ENCODE results near the gene ARHGEF7.

The ARHGEF7 gene

GRCh38 chr13:111303559-111303958 is 188.4 kb downstream of the ARHGEF7 start:
- DNase-seq (ENCODE audit: low read depth): no peak

GRCh38 chr13:111304041-111304544 is 189.0 kb downstream of the ARHGEF7 start:
- DNase-seq (ENCODE audit: low read depth): no peak

- DNase-seq (ENCODE audit: low read depth): no peak
These were observed 189.6 kb downstream of the ARHGEF7 start for GRCh38 chr13:111304603-111305289.

GRCh38 chr13:111312944-111313590 is 198.0 kb downstream of the ARHGEF7 start:
- no peak for DNase-seq (ENCODE audit: low read depth)

- no peak for DNase-seq (ENCODE audit: low read depth)
These were observed 198.9 kb downstream of the ARHGEF7 start for GRCh38 chr13:111313911-111314425.

- no peak for DNase-seq (ENCODE audit: low read depth)
These were observed 199.7 kb downstream of the ARHGEF7 start for GRCh38 chr13:111314852-111315251.

GRCh38 chr13:111315347-111315995 is 200.4 kb downstream of the ARHGEF7 start:
- DNase-seq (ENCODE audit: low read depth): no peak

GRCh38 chr13:111316161-111316730 is 201.1 kb downstream of the ARHGEF7 start:
- DNase-seq (ENCODE audit: low read depth): no peak

- no peak for DNase-seq (ENCODE audit: low read depth)
These were observed 202.0 kb downstream of the ARHGEF7 start for GRCh38 chr13:111317042-111317550.

- no peak for DNase-seq (ENCODE audit: low read depth)
These were observed 202.6 kb downstream of the ARHGEF7 start for GRCh38 chr13:111317571-111318345.

GRCh38 chr13:111318386-111318785 is 203.3 kb downstream of the ARHGEF7 start:
- no peak for DNase-seq (ENCODE audit: low read depth)

- no peak for DNase-seq (ENCODE audit: low read depth)
These were observed 204.4 kb downstream of the ARHGEF7 start for GRCh38 chr13:111319521-111319920.

- DNase-seq (ENCODE audit: low read depth): no peak
These were observed 205.1 kb downstream of the ARHGEF7 start, which contains the start of gene TEX29 for GRCh38 chr13:111319998-111320911. TEX29 (plus strand) TSS chr13:111320642; CDS start chr13:111320891, 249 bp downstream.

GRCh38 chr13:111322001-111322915 is 207.1 kb downstream of the ARHGEF7 start:
- no peak for DNase-seq (ENCODE audit: low read depth)

- DNase-seq (ENCODE audit: low read depth): no peak
These were observed 207.8 kb downstream of the ARHGEF7 start for GRCh38 chr13:111322916-111323331.

GRCh38 chr13:111323549-111323948 is 208.4 kb downstream of the ARHGEF7 start:
- no peak for DNase-seq (ENCODE audit: low read depth)

- no peak for DNase-seq (ENCODE audit: low read depth)
These were observed 209.0 kb downstream of the ARHGEF7 start for GRCh38 chr13:111323950-111324651.

- no peak for DNase-seq (ENCODE audit: low read depth)
These were observed 209.6 kb downstream of the ARHGEF7 start for GRCh38 chr13:111324736-111325135.
